Panc1 (cell line): ENCODE data around the gene KCNMA1. TPM values are rescaled to one million over a fixed set of nuclear protein-coding genes. Genes with fewer than 3 reads are reported as not detected.

Experiments
- ATAC-seq: fragments of 200-7000 bp; cut with Tn5 transposase; 2 replicates; pipeline ENCODE4 v1.9.1; 2020; ENCODE audit warnings: mild to moderate bottlenecking, moderate library complexity
- BruUV-seq: library from RNA; stranded (reverse); fragments of 400-500 nt; replicated peaks from 2 replicates; lab custom pipeline; 2021; lab: Mats Ljungman, UMichigan
- CTCF ChIA-PET: fragments of 300-600 bp; sonication (Branson Sonifier 250); formaldehyde crosslinking; loops from one replicate; lab custom pipeline; 2022; ENCODE audit warnings: antibody characterized with exemption; lab: Charles Lee
- POLR2A ChIA-PET: fragments of 300-600 bp; sonication (Branson Sonifier 250); formaldehyde crosslinking; loops from one replicate; lab custom pipeline; 2022; ENCODE audit warnings: antibody characterized with exemption; lab: Charles Lee
- DNase-seq: peaks from one replicate; pipeline ENCODE4 v3.0.0-alpha.2; 2010; ENCODE audit warnings: low read depth, low spot score
- H3K27ac ChIP-seq: 2 replicates; pipeline ENCODE4 v1.5.1; 2011; ENCODE audit warnings: mild to moderate bottlenecking, low read length, inconsistent platforms
- H3K27me3 ChIP-seq: fragments of 200-500 bp; sonication (Bioruptor generic); 2 replicates; pipeline ENCODE4 v1.6.0; 2014; ENCODE audit warnings: low read length, inconsistent platforms; ENCODE audit not compliant: control insufficient read depth, insufficient read depth
- H3K36me3 ChIP-seq: fragments of 200-500 bp; sonication (Bioruptor generic); 2 replicates; pipeline ENCODE4 v1.5.1; 2014; ENCODE audit warnings: inconsistent platforms, mild to moderate bottlenecking, low read length, moderate library complexity; ENCODE audit not compliant: control insufficient read depth, insufficient read depth
- H3K4me1 ChIP-seq: 2 replicates; pipeline ENCODE4 v1.5.1; 2011; ENCODE audit warnings: inconsistent platforms, mild to moderate bottlenecking, low read length, moderate library complexity; ENCODE audit not compliant: control insufficient read depth, insufficient read depth
- H3K4me3 ChIP-seq, 2 experiments: 2 replicates each; pipeline ENCODE4 v1.5.1; 2011 to 2012; ENCODE audit warnings: low read depth in 2 of 2, low read length in 2 of 2, mild to moderate bottlenecking in 2 of 2, inconsistent platforms in 1 of 2, moderate library complexity in 1 of 2
- H3K9me3 ChIP-seq: fragments of 200-500 bp; sonication (Bioruptor generic); 2 replicates; pipeline ENCODE4 v1.5.1; 2014; ENCODE audit warnings: low read depth, mild to moderate bottlenecking, inconsistent platforms, low read length, moderate library complexity; ENCODE audit not compliant: control insufficient read depth, insufficient read depth
- CTCF ChIP-seq: fragments of 450-650 bp; IDR thresholded peaks from 2 replicates; pipeline ENCODE4 v1.5.1; 2017; ENCODE audit warnings: mild to moderate bottlenecking
- POLR2AphosphoS5 ChIP-seq: IDR thresholded peaks from 2 replicates; pipeline ENCODE4 v1.6.1; 2012; ENCODE audit warnings: mild to moderate bottlenecking, low read depth, low read length, moderate library complexity
- REST ChIP-seq, 2 experiments: IDR thresholded peaks; 2 replicates each; pipeline ENCODE4 v1.6.1; 2011 to 2012; ENCODE audit warnings: low read depth in 2 of 2, control low read depth in 1 of 2, low read length in 1 of 2, mild to moderate bottlenecking in 1 of 2, moderate library complexity in 1 of 2; ENCODE audit not compliant: insufficient read depth in 1 of 2
- SIN3A ChIP-seq: IDR thresholded peaks from 2 replicates; pipeline ENCODE4 v1.6.1; 2012; ENCODE audit warnings: low read depth, mild to moderate bottlenecking, low read length, moderate library complexity, borderline replicate concordance; ENCODE audit not compliant: insufficient read depth
- TCF7L2 ChIP-seq: IDR thresholded peaks from 2 replicates; pipeline ENCODE4 v1.6.1; 2011; ENCODE audit warnings: mild to moderate bottlenecking, low read depth, low read length, inconsistent platforms
- in situ Hi-C: cut with HindIII; loops from 2 replicates; pipeline ENCODE4 v1.10.0; 2016; ENCODE audit warnings: low sequenced_read_pairs, low pct_unique_long_range_greater_than_20kb
- intact Hi-C: fragments of 100-400 bp; cut with micrococcal nuclease; formaldehyde crosslinking; loops from one replicate; pipeline ENCODE4 v1.10.0; 2022; ENCODE audit not compliant: unreplicated experiment
- total RNA-seq: library from RNA; stranded (reverse); gene quantifications from one replicate; pipeline ENCODE4 v1.2.1, GENCODE V29; 2021; ENCODE audit not compliant: unreplicated experiment

KCNMA1 gene
- total RNA-seq, 1 experiment from 2014 or later: 91.9 TPM

- ATAC-seq: peak; percentile 1
- ChIA-PET CTCF (interaction anchor here (0.5 to 0.6 kb wide), 2 partner anchors 322 to 479 kb away, joined by 4 to 5 read pairs; no protein-coding TSS in a partner anchor), POLR2A (interaction anchor here (0.6 to 0.7 kb wide), 2 partner anchors 76 to 120 kb away, joined by 3 to 4 read pairs; no protein-coding TSS in a partner anchor)
- Histone ChIP-seq H3K36me3 (no peaks in the 10 kb centered on the region), H3K4me1 (peaks cover 43% of the 10 kb centered on the region), H3K27ac (peak overlapping the region; percentile 91), H3K27me3 (no peaks in the 10 kb centered on the region), H3K9me3 (no peaks in the 10 kb centered on the region), H3K4me3 (peak overlapping the region; percentile 87 to 90)
- no peak for TF ChIP-seq SIN3A
- no peak for TF ChIP-seq TCF7L2
- no peak for TF ChIP-seq REST (IDR thresholded peaks at IDR 0.05; ENCODE audit: insufficient read depth in 1 of 2, low read depth in 2 of 2, low read length in 1 of 2)
- TF ChIP-seq CTCF: no peak
- TF ChIP-seq POLR2AphosphoS5: no peak
- intact Hi-C loops: no loop called here
- in situ Hi-C loops: no loop called here
- no peak for DNase-seq
- BruUV-seq: no TSS peak
Measured at GRCh38 chr10:77636967-77637531, 559 bp downstream of the KCNMA1 start.

GRCh38 chr10:77636282-77636966 is 1.2 kb downstream of the KCNMA1 start:
- intact Hi-C loops: no loop called here
- Histone ChIP-seq H3K36me3 (no peaks in the 10 kb centered on the region), H3K4me3 (peak overlapping the region; percentile 87 to 90), H3K9me3 (no peaks in the 10 kb centered on the region), H3K27me3 (no peaks in the 10 kb centered on the region), H3K4me1 (peaks cover 46% of the 10 kb centered on the region), H3K27ac (peak overlapping the region; percentile 91)
- TSS peak; percentile 60 for BruUV-seq
- DNase-seq (no peak), ATAC-seq (peak; percentile 10; the same call in 1 of the 2 replicates)
- POLR2A ChIA-PET: no interaction called here
- in situ Hi-C loops: no loop called here
- no peak for TF ChIP-seq REST (IDR thresholded peaks at IDR 0.05; ENCODE audit: insufficient read depth in 1 of 2, low read depth in 2 of 2, low read length in 1 of 2)
- no peak; the same call in 1 of the 2 replicates for TF ChIP-seq POLR2AphosphoS5
- no peak for TF ChIP-seq TCF7L2
- TF ChIP-seq SIN3A: no peak
- TF ChIP-seq CTCF: no peak
- CTCF ChIA-PET: interaction anchor here (1.4 kb wide), 1 partner anchor 22 kb away, joined by 5 read pairs; no protein-coding TSS in a partner anchor
